HG02759 (cell line): ENCODE measurements around the gene SHISA8.

Experiments used
- ATAC-seq: cut with Tn5 transposase; IDR thresholded peaks from one replicate; pipeline ENCODE4 v1.9.1; 2021; ENCODE audit warnings: mild to moderate bottlenecking, moderate library complexity; ENCODE audit not compliant: unreplicated experiment

SHISA8 gene

DNA sequence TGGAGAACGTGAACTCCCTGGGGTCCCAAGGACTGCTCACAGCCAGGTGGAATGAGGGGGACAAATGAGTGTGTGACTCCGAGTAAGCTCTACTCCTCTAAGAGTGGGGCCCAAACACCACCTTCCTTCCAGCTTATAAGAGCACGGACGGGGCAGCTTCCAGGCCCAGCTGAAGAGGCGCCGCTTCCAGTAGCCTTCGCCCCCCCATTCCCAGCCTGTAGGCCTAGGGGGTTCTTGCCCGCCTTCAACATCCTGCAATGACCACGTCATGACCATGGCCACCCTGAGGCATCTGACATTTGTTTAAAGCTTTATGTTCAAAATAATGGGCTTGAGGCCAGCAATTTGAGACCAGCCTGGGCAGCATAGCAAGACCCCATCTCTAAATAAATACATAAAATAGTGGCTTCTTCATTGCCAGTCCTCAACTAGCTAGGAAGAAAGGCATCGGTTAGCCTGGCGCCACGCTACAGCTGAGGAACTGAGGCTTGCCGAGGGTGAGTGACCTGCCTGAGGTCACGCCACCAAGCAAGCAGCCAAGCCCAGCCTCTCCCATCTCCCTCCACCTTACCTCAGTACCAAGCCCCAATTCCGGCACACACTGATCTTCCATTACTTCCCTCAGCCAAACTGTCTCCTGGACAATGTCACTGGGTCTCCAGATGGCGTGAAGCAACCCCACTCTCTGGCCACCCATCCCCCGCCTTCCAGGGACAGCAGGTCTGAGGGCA is 19.6 kb upstream of the SHISA8 start:
- no peak for ATAC-seq

DNA sequence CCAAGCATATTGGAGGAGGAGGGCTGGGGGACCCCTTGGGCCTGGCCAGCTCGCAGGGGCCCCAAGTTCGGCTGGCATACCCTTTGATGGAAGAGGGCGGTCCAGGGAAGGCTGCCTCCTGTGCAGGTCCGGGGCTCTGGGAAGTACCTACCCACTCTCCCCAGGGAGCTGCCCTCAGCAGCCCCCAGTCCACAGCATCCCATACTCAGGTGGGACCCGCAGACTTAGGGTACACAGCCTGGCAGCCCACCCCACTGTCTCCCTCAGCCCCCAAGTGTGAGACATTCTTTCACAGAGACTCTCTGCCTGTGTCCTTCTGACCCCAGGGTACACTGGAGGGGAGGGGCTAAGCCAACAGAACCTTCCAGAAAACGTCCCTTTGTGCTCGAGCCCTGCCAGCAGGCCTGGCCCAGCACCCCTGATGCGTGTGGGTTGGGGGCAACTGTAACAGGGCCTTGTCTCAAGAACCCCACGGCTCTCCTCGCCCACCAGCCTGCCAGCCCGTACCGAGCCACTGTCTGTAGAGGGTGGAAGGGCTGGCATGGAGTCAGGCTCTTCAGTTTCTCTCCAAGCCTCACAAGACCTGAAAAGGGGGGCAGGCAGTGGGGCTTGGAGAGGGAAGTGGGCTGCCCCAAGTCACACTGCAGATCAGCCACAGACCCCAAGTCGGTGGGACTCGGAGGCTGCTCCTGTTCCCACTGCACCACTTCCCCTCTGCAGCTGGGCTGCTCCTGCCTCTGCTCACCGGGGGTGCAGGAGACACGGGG is 18.7 kb upstream of the SHISA8 start:
- no peak for ATAC-seq

DNA sequence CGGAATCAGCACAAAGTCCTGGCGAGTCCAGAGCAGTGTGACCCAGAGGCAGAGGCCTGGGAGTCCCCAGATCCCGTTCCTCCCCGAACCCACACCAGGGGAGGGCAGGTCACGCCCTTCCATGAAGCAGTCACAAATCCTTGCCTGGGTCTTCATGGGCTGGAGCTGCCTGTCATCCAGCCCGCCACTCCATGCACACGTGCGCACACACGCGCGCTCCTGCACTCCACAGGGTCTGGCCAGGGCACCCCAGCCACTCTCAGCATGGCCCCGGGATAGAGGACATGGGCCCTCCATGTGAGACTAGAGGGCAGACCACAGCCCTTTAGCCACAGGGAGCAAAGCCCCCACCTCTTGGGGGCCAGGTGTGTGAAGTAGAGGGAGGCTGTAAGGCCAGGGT is 17.5 kb upstream of the SHISA8 start:
- ATAC-seq, result no peak

DNA sequence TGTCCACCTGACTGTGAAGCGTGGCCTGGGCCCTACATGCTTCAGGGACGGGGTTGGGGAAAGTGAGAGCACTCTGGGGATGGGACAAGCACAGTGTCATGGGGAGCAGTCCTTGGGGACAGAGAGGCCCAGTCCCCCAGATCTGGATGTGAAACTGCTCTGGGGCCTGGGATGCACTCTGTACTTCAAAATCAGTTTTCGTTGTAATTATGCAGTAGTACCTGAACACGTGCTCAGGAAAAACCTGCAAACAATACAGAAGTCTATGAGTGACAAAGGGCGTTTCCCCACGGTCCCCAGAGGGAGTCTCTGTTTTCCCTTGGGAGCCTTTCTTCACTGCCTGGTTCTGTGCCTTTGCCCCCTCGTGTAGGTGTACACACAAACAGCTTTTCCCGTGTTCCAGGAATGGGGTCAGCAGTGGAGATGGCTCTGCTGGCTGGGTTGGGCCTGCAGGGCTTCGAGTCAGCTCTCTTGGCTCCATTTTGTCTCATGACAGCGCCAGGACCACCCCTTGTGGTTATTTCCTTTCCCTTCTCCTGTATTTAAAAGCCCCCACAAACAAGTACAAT is 16.9 kb upstream of the SHISA8 start:
- no peak for ATAC-seq

DNA sequence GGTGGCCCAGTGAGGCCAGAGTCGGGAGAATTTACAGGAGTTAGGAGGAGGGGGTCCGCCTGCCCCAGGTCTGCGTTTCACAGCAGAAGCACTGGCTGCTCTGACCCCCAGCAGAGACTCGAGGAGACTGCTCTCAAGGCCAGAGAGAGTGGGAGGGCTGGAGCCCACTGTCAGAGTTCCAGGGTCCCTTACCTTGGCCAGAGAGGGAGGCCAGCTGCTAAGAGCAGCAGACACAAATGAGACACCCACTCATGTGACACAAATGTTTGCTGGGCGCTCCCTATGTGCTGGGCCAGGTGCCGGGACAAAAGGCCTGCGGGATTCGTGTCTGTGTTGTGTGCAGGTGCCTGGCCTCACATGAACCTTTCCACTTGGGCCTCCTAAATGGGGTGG is 14.5 kb upstream of the SHISA8 start:
- ATAC-seq, result no peak

DNA sequence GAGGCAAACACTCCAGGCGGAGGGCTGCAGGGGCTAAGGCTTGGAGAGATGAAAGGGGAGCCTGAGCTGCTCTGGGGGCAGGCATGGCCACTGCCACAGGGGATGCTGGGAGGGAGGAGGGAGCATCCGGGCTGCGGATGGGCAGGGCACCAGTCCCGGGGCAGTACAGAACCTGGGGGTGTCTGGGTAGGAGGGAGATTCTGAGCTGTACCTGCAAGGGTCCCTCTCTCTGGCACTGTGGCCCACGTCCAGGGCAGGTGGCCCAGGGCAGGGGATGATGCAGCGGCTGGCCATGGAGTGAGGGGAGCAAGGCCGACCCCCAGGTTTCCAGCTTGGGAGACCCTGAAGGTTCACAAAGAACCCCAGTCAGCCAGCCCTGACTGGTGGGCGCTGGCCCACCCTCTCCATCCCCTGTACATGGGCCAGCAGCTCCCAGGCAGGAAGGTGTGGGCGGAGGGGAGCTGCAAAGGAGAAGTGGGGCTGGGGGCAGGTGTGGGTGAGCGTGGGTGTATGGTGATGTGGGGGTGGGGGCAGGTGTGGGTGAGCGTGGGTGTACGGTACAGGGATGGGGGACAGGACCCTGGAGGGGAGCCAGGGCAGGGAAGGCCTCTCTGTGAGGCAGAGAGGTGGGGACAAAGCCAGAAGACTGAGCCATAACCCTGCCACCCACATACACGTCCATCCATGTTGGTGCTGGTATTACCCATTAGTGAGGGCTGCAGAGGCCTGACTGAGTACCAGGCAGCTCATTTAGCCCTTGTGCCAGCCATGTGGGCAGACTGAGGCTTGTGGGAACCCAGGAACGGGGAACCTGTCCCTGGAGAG is 13.9 kb upstream of the SHISA8 start:
- no peak for ATAC-seq

DNA sequence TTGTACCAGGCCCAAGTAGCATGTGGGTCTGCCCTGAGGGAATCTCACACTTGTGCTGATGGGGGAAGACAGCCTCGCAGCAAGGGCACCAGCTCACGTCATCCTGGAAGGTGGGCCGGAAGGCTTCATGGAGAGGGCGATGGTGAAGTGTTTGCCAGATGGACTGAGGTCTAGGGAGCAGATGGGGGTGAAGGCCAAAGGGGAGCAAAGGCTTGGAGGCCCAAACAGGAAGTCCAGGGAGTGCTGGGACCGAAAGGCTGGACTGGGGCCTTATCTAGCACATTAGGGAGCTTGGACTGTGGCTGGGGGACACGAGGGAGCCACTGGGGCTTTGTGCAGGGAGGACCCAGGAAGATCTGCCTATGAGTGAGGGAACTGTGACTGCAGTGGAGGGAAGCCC is 12.9 kb upstream of the SHISA8 start:
- no peak for ATAC-seq

DNA sequence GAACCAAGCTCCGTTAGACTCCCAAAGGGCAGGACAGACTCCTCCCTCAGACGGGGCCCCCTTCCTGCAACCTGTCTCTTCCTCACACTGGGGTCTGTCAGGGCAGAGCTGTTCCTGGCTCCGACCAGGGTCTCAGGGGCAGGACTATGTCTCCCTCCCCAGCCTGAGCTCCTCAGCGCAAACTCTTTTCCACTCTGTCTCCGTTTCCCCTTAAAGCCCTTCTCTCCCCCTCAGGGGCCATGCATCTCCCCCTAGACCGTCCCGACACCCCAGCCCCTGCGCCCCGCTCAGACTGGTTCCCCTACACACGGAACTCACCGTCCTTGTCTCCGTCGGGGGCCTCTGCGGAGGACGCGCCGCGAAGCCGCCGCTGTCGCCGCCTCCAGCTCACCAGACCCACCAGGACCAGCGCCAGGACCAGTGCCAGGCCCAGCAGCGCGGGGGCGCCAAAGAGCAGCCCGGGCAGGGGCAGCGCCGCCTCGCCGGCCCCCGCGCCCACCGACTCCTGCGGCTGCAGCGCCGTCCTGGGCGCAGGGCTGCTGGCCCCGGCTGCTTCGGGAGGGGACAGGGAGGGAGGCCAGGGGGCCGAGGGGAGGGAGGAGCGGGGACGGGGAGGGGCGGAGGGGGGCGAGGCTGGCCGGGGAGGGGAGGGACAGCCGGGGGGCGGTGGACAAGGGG is 11.0 kb upstream of the SHISA8 start:
- ATAC-seq, result peak; percentile 39

DNA sequence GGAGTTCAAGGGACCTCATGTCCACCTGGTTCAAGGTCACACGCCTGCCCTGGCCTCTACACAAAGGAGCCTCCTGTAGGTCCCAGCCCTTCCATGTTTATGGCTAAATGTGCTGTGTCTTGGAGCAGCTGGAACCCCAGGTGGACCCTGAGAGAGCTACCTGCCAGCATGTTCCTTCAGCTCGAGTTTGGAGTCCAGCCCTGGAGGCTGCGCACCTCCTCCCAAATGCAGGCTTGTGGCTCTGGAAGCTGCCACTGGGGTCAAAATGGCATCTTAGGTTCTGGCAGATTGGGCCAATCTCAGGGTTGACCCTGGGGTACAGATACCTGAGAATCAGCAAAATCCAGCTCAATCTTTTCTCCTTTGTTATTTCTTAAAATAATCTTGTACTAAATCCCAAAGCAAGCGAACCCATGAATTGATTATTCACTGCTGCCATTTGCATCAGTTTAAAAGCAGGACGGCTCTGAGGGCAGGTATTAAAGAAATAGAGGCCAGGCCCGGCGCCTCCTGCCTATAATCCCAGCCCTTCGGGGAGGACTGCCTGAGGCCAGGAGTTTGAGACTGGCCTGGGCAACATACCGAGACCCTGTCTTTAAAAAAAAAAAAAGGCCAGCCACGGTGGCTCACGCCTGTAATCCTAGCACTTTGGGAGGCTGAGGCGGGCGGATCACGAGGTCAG is 8.9 kb upstream of the SHISA8 start:
- ATAC-seq, result no peak

DNA sequence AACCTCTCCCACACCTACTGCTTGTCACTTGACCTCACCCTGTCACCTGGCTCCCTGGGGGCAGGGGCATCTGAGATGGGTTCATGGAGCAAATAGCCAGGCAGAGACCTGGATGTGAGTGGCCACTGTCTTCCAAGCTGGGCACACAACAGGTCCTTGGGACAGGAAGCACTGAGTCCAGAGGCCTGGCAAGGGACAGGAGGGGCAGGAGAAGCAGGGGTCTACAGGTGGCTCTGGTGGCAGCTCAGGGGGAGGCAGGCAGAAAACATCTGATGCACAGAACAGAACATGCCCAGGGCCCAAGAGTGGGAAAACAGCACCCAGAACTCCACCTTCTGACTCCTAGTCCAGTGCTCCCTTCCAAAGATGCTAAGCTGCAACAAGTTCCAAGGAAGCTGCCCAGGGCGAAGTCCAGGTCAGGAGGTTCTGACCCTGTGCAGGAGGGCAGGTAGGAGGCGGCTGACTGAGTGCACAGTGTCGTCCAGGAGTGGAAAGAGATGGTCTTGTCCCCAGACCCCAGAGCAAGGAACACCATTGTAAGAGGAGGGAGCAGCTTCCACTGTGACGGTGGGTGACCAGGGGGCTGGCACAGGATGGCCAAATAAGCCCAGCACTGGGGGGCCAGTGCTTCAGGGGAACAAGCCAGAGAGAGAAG is 8.2 kb upstream of the SHISA8 start:
- ATAC-seq, result no peak

DNA sequence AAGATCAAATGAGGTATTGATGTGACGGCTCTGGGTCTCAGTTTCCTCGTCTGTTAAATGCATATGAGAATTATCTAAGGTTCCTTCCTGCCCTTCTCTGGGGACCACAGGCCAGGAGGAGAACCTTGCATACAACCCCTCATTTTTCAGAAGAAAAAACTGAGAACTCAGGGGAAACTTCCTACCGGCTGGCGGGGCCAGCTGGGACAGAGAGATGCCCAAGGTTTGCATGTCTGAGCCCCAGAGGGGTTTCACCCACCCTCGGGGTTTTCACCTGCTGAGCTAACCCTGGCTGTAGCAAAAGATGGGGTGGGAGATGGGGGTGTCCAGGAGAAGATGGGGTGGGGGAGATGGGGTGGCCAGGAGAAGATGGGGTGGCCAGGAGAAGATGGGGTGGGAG is 7.5 kb upstream of the SHISA8 start:
- no peak for ATAC-seq

DNA sequence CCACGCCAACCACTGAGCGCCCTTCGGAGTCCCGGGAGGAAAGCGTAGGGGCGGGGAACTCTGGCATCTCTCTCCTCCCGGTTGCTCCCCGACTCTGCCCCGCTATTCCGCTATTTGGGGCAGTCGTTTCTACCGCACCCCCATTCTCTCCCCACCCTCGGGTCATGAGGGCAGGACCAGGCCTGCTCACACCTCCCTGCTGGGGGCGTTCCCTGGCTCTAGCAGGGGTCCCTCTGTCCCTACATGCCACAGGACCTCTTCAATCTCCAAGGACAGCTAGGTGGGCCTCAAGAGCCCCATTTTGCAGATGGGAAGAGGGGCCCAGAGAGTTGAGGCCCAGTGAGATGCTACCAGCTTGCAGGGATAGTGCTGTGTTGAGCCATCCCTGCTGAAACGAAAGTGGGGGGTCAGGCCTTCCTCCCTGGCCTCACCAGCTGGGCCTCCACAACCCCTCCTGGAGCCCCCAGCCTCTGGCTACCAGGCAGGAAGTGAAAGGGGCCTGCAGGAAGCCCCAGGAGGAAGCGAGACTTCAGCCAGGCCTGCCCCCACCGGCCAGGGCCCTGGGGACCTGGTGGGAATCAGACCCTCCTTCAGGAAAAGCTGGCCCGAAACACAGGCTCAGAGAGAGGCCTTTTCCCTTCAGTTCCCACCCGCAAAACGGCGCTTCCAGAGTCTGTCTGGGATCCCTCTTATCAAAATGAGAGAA is 5.5 kb upstream of the SHISA8 start:
- ATAC-seq, result peak; percentile 25

DNA sequence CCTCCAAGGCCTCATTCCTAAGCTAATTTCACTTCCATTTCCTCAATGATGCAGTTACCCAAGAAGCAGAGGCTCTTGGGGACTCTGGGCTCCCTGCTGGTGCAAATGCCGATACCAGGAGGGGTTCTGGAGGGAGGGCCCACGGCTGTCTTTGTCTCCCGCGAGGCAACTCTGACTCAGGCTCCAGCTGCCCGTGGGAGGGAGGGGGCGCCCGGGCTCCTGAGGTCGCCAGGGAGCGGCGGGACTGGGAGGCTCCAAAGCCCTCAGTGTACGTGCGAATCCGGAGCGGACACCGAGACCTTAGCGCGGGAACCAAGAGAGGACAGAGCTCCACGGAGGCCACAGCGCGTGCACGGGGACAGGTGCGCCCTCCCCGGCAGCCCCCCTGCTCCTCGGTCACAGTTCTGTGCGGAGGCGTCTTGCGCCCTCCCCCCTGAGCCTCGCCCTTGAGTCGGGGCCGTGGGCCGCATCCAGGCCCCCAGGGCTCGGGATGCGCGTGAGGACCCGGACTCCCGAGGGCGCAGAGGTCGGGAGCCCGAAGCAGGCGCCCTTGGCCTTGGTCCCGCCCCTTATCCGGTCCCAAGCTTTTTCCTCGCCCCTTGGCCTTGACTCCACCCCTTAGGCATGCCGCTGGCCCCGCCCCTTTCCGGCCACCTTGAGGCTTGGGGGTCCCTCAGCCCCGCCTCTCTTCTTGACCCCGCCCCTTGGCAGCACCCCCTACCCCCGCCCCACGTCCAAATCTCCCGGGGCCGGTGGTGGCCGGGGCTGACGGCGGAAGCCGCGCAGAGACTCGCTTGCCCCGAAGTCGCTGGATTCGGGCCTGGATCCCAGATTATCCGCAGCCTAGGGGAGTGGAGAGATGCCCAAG is 4.7 kb upstream of the SHISA8 start:
- peak; percentile 55 for ATAC-seq

DNA sequence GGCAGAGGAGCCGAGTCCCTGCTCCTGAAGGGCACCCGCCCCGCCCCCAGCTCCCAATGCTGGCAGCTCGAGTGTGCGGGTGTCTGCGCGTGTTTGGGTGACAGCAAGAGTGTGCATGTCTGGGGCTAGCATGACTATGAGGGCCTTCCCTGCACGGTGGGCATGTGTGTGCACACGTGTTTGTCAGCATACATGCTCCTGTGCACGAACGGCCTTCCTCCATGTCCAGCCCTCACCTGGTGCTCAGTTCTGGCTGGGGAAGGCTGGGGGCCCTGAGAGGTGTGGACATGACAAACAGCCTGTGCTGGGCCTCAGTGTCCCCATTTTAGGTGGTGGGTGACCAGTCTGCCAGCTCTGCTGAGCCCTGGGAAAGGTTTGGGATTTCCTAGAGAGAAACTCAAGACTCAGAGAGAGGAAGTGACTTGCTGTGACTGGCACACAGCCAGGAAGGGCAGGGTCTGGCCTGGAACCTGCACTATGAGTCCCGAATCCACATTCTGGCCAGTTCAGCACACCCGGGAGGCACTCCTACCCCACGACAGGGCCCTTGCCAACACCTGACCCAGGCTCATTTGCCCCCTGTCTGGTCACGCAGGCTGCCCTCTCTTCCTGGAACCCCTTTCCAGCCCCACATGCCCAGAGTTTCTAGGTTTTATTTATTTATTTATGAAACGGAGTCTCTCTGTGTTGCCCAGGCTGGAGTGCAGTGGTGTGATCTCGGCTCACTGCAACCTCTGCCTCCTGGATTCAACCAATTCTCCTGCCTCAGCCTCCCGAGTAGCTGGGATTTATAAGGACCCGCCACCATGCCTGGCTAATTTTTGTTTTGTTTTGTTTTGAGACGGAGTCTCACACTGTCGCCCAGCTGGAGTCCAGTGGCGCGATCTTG is 3.3 kb upstream of the SHISA8 start:
- ATAC-seq, result no peak

DNA sequence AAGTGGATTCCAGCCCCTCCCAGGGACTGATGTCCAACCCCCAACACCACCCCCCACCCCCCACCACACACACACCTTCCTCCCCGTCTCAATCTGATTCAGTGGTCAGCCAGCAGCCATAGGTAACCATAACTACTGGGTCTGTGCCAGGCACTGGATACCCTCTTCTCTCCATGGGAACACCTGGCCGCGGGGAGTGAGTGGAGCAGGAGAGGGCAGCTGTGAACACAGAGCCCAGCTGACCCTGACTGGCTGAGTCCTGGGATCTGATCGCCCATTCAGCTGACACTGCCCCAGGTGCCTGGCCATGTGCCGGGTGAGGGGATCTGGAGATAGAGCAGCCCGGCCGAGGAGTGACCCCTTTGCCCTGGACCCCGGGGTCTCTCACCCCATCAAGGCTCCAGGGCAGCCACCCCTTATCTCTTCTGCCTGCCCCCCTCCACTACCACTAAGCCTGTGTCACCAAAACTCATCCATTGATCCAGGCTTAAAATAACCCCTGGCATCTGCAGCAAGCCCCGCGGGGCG is 2.6 kb upstream of the SHISA8 start:
- ATAC-seq, result no peak

DNA sequence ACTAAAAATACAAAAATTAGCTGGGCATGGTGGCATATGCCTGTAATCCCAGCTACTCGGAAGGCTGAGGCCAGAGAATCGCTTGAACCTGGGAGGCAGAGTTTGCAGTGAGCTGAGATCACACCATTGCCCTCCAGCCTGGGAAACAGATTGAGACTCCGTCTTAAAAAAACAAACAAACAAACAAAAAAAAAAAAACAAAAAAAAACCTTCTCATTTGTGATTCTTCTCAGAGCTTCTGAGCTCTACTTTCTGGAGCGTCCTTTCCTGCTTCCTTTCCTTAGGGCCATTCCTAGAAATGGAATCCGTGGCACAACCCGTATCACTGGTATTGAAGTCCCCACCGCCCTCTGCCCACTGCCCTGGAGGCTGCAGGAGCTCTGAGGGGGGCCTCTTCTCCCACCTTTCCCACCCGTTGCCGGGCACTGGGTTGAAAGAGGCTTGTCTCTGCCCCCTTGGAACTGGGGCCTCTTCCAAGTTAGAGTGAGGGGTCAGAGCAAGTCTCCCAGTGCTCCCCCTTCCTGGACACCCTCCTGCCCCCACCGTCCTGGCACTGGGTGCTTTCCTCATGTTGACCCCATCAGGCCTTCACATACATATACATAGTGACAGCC is 2.0 kb upstream of the SHISA8 start:
- ATAC-seq, result no peak
